Measurements from ENCODE around the gene GPRC5C. TPM values are rescaled to one million over a fixed set of nuclear protein-coding genes. Genes with fewer than 3 reads are reported as not detected.

Gene GPRC5C
- polyA plus RNA-seq, 4 donors: 112 to 160 (median 138) TPM

DNA sequence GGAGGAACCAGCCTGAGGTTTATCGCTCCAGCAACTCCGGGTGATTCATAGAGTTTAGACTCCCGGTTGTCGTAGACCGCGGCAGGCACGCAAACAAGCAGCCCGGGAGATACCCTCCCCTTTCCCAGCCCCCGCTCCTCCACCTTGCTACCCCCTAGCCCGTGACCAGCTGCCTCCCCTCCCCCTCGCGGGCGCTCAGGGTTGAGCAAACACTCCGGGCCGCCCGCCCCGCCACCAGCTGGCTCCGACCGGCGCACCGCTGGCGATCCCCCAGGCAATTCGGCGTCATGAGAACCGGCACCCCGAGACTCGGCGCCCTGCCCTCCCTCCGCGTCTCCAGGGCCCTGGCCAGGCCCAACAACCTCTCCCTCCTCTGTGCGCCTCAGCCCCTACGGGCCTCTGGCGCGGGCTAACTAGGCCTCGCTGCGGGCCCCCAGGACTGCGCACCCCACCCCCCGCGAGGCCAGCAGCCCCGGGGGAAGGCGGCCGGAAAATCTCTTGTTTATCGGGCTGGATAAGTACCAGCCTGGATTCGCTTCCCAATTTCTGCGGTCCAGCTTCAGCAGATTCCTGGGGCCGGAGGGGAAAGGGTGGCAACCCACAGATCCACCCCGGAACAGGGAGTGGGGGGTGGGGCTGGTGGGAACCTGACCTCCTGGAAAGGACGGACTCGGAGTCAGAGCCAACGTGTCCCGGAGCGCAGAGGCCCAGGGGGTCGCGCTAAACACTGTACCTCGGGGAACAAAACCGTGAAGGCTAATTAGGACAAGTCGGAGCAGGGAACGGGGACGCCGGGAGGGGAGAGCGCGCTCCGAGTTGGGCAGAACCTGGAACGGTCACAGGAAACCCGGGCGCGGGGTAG, 951 bp upstream of the GPRC5C start:
- DNase-seq (ENCODE audit: low read depth in 4 of 4, low spot score in 2 of 4): peak in 2 of 4 donors; percentile 79 to 88

DNA sequence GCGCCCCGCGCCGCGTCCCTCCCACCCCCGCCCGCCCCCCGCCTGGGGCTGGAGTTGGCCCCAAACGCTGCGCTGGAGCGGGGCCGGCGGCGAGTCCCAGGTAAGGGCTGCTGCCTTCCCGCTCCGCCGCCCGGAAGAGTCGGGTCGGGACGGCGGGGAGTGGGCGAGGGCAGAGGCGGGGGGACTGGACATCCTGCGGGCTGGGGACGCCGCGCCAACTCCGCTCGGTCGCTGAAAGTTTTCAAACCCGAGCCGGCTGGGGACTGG, 469 bp downstream of the GPRC5C start:
- DNase-seq (ENCODE audit: low read depth in 4 of 4, low spot score in 2 of 4): no peak

DNA sequence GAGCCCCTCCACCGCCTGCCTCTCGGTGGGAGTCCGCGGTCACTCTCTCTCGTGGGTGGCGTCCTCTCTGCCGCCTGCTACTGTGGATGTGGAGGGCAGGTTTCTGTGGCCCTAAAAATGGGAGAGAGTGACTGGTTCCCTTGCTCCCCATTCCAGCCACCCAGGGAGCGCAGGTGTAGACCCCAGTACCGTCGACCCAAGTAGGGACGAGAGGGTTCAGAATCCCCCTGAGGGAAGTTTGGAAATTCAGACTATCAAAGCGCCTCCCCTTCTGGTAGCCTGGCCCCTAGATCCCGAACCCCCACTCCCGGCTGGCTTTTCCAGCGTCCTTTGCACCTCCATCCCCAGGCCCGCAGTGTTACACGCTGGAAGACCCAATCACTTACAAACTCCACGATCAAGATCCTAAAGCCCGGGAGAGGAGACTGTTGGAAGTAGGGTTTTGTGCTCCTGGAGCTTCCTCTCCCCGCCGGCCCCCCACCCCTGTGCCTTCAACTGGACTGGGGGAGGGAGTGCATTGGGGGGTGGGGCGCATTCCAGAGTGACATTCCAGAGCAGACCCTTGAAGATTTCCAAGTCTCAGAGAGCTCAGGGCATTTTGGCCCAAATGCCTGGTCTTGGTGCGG, 991 bp downstream of the GPRC5C start:
- no peak for DNase-seq (ENCODE audit: low read depth in 4 of 4, low spot score in 2 of 4)

DNA sequence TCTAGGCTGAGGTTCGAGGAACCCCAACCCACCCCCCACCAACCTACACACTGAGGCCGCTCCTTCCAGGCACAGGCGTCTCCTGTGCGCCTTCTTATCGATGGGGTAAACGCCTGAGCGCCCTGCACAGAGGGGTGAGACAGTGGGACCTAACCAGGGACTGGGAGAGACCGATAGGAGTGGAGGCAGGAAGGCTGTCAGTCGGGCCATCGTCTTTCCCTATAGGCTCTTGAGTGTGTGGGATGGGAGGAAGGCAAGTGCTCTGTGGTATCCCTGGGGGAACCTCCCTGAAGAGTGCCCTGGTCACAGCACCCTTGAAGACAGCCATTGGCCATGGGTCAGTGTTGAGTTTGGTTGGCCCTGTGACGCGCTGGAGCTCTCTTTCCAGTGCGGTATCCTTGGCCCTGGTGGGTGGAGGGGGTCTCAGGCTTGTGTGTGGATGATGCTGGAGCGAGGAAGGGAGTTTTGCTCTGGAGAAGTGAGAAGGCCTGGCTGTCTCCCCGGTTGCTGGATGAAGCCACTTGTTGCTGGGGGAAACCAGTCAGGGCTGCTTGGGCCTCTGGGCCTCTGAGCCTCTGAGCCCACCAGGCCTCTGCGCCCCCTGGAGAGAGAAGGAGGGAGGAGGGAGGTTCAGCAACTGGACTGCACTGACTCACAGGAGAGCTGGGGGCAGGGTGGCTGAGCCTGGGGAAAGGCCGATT, 1.7 kb downstream of the GPRC5C start:
- DNase-seq (ENCODE audit: low read depth in 4 of 4, low spot score in 2 of 4): no peak

DNA sequence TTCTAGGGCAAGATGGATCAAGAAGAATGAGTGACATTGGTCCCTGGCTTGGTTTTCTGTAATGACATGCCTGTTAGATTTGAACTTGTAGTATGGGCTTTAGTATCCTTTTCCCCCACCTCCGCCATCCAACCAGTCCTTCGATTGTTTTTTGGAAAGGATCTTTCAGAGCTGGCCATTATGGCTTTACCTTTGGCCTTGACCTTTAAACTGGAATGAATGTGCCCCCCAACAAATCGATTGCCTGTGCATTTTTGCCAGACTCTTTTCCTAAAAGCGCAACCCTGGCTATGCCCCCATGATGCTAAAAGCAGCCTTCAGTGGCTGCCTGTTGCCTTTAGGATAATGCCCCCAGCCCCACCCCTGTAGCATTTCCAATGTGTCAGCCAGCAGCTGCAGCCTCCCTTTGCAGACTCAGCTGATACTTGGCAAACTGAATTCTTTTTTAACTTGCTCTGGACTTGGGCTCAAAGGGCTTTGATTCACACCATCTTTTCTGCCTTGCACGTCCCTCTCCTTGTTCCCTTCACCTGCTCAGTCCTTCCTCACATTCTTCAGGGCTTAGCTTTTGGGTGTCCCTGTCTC, 4.0 kb downstream of the GPRC5C start:
- no peak for DNase-seq (ENCODE audit: low read depth in 4 of 4, low spot score in 2 of 4)

DNA sequence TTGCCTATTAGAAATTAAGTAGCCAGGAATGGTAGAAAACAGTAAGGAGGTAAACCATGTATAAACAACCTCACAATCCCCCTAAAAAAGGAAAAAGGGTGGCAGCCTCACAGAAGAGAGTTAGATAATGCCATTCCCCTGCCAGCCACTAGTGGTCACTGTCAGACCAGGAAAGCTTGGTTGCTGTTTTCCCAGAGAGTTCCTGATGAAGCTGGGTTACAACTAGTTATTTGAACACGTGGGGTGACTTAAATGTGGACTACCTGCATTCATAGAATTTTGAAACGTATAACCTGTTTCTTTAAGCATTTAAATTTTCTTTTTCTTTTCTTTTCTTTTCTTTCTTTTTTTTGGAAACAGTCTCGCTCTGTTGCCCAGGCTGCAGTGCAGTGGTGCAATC, 5.8 kb downstream of the GPRC5C start:
- DNase-seq (ENCODE audit: low read depth in 4 of 4, low spot score in 2 of 4): no peak

DNA sequence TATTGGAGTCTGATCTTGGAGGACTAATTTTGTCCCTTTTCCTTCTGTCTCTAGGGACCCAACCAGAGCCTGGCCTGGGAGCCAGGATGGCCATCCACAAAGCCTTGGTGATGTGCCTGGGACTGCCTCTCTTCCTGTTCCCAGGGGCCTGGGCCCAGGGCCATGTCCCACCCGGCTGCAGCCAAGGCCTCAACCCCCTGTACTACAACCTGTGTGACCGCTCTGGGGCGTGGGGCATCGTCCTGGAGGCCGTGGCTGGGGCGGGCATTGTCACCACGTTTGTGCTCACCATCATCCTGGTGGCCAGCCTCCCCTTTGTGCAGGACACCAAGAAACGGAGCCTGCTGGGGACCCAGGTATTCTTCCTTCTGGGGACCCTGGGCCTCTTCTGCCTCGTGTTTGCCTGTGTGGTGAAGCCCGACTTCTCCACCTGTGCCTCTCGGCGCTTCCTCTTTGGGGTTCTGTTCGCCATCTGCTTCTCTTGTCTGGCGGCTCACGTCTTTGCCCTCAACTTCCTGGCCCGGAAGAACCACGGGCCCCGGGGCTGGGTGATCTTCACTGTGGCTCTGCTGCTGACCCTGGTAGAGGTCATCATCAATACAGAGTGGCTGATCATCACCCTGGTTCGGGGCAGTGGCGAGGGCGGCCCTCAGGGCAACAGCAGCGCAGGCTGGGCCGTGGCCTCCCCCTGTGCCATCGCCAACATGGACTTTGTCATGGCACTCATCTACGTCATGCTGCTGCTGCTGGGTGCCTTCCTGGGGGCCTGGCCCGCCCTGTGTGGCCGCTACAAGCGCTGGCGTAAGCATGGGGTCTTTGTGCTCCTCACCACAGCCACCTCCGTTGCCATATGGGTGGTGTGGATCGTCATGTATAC, 8.0 kb downstream of the GPRC5C start:
- no peak for DNase-seq (ENCODE audit: low read depth in 4 of 4, low spot score in 2 of 4)

DNA sequence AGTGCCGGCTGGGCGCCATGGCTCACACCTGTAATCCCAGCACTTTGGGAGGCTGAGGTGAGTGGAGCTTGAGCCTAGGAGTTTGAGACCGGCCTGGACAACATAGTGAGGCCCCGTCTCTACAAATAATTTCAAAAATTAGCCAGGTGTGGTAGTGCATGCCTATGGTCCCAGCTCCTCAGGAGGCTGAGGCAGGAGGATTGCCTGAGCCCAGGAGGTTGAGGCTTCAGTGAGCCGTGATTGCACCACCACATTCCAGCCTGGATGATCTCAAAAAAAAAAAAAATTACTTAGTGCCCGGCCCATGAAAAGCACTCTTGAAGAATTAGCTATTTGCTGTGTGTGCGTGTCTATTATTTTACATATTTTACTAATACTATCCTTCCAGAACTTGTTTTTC, 9.6 kb downstream of the GPRC5C start:
- DNase-seq (ENCODE audit: low read depth in 4 of 4, low spot score in 2 of 4): no peak

DNA sequence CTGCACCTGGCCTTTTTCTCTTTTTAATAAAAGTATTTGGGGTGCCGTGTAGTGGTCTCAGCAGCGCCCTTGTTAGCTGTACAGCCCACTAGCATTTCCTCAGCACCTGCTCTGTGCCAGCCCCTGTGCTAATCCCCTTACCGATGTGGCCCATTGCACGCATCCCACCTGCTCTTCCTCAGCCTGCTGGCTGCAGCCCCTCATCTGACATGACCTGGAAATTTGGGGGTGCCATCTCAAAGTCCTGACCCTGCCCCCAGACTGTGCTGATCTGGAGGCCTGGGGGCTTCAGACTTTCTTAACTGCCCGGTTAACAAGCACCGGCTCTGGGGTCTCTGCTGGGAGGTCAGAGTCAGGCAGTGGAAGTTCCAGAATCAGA, 10.4 kb downstream of the GPRC5C start:
- no peak for DNase-seq (ENCODE audit: low read depth in 4 of 4, low spot score in 2 of 4)

DNA sequence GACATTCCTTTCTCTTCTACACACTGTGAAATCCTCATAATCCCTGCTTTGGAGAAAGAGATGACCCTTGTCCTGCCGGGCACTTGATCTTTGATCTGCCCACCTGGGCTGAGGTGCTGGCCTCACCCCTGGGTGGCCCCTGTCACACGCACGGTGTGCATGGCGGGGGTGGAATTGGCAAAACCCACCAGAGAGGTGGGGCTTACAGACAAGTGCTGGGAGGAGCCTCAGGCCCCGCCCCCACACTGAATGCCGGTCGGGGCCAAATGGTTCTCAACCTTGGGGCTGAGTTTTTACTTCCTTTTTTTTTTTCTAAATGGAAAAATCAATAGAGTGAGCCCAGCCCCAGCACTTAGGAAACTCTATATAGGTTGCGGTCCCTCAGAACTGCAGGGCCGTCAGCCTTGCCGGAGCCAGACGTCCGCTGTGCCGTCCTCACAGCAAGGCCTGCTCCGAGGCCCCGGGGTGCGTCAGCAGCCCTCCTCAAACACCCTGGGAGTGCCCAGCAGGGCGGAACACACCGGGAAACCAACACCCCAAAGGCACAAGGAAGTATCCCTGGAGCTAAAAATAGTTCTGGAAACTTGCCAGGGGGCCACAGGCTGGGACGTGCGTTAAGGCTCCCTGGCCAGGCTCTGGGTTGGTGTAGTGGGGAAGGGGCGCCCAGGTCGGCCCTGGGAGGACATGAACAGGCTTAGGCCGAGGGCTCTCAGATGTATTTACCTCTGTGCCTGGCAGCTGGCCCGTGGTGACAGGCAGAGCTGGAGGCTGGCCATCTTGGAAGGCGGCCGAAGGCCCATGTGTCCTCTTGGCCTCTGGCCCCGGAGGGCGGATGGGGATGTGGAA, 11.0 kb downstream of the GPRC5C start:
- DNase-seq (ENCODE audit: low read depth in 4 of 4, low spot score in 2 of 4): no peak

DNA sequence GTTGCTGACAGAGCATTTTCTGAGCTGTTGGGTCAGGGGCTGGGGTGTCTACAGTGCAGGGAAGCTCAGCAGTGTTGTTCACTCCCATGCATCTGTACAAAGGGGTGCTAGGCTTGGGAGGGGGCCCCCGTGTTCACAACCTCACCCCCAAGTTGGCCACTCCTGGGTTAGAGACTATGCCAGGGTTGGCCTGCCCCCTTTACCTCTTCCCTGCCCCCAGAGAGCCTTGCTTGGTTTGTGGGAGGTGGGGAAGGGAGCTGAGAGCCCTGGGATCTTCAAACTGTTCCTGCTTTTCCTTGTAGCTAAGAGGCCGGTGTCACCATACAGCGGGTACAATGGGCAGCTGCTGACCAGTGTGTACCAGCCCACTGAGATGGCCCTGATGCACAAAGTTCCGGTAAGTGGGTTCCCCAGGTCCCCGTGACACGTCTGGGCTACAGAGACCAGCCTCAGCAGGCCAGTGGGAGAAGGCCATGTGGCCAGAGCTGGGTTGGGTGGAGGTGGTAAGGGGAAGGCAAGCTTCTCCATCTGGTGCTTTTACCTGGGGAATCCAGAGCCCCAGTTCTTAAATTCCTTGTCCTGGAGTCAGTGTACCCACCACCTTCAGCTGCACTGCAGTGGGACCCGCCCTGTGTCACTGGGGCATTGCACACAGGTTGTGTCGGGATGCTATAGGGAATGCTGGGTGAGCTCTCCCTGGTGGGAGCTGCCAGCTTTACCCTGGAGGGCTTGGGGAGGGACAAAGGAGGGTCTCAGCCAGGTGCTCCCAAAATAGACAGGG, 11.8 kb downstream of the GPRC5C start:
- no peak for DNase-seq (ENCODE audit: low read depth in 4 of 4, low spot score in 2 of 4)

DNA sequence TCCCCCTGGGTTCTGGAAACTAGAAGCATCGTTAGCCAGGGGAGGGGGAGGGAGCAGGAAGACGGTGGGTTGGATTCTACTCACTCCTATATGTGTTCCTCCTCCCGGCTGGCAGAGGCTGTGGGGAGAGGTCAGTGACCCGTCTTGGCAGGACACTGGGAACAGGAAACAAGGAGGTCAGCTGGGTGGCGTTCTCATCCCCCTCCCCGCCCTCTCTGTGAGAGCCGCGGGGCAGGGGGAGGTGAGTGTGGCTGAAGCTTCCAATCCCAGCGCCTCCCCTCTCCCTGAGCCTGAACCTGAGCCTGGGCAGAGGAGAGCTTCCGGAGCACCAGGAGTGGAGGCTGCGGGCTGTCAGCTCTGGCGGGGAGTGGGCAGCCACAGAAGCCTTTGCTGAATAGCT, 12.5 kb downstream of the GPRC5C start:
- DNase-seq (ENCODE audit: low read depth in 4 of 4, low spot score in 2 of 4): no peak

DNA sequence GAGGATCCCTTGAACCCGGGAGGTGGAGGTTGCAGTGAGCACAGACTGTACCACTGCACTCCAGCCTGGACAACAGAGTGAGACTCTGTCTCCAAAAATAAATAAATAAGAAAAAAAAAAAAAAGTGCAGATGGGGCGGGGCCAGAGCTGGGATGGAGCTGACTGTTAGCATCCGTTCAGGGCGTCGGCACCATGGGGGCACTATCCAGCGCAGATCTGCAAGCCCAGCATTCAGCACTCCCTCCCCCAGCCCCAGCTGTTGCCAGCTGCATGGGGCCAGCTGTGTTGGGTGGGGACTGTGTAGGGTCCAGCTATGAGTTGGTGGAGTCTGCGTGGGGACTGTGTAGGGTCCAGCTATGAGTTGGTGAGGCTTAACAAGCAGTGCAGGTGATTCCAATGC, 13.3 kb downstream of the GPRC5C start:
- no peak for DNase-seq (ENCODE audit: low read depth in 4 of 4, low spot score in 2 of 4)

DNA sequence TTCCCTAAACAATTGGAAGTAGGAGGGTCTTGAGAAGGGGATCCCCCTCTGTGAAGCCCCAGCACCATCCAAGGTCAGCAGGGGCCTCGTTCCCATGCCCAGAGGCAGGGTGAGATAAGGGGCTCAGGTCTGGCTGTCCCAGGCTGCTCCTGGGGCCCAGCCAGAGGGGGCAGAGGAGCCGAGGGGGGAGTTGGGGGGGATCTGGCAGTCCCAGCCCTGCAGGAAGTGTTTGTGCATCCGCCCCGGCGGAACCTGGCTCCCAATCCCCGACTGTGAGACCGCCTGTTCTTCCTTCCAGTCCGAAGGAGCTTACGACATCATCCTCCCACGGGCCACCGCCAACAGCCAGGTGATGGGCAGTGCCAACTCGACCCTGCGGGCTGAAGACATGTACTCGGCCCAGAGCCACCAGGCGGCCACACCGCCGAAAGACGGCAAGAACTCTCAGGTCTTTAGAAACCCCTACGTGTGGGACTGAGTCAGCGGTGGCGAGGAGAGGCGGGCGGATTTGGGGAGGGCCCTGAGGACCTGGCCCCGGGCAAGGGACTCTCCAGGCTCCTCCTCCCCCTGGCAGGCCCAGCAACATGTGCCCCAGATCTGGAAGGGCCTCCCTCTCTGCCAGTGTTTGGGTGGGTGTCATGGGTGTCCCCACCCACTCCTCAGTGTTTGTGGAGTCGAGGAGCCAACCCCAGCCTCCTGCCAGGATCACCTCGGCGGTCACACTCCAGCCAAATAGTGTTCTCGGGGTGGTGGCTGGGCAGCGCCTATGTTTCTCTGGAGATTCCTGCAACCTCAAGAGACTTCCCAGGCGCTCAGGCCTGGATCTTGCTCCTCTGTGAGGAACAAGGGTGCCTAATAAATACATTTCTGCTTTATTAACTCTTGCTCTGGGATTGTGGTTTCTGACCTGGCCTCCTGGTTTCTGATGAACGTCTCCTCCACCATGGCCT, 14.9 kb downstream of the GPRC5C start:
- DNase-seq (ENCODE audit: low read depth in 4 of 4, low spot score in 2 of 4): no peak

DNA sequence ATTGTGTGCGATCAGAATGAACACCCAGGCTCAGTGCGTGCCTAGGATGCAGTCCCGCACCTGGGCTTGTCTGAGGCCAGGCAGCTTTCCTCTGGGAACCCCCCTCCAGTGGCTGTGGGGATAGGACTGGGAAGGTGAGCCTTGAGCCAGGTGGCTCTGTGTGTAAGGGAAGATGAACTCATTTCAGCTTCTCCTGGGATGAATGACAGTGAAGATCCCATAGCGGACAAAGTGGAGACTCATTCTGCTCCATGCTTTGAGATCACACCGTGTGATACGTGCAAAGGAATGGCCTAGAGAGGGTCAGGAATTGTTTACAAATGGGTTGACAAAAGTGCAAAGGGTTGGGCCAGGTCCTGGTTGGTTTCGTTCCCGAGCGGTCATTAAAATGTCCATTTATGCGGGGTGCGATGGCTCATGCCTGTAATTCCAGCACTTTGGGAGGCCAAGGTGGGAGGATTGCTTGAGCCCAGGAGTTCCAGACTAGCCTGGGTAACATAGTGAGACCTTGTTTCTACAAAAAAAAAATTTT, 15.8 kb downstream of the GPRC5C start:
- DNase-seq (ENCODE audit: low read depth in 4 of 4, low spot score in 2 of 4): no peak

DNA sequence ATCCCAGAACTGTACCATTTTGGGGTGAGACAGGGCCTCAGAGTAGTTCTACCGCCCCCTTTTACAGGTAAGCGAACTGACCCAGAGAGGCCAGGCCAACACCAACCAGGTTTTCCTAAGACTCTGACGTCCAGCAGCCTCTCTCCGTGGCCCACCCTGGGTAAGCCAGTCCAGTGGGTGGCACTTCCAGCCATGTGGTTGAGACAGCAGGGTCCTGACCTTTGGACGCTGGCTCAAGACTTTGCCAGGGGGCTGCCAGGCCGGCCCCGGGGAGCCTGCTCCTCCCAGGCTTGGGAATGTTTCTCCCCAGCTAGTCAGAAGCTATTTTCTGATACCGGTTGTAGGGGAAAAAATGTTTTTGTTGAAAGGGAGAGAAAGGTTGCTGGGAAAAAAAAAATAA, 16.9 kb downstream of the GPRC5C start:
- no peak for DNase-seq (ENCODE audit: low read depth in 4 of 4, low spot score in 2 of 4)

DNA sequence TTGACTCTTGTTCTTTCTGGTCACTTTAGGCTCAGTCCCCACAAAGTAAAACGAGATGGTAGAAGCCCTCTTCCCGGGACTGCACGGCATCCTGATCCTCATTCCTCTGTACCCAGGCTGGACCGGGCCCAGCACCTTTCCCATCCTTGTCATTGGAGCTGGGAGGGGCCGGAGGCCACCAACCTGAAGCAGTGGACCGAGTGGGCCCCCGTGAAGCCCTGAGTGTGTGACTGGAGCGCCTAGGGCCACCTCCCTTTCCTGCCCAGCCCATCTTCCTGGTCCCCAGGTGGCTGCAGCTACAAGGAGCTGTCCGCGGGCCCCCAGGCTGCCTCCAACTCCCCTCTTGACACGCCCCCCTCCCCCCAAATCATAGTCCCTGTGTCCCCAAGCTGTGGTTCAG, 17.4 kb downstream of the GPRC5C start:
- no peak for DNase-seq (ENCODE audit: low read depth in 4 of 4, low spot score in 2 of 4)

DNA sequence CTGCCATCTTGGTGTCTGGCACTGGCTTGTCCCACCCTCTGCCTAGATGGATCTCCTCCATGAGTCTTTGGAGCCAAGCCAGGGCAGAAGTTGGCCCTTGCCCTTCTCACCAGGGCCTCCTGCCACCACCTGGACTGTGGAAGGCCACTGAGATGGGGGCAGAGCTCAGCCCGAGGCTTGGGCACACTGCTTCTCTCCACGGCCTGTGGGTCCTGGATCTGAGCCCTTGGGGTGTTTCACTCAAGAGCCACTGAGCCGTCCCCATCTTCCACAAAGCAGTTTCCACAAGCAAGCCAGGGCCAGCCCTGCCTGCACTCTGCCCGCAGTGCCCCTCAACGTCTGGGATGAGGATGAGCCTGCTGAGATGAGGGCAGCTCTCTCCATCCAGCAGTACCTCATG, 17.9 kb downstream of the GPRC5C start:
- DNase-seq (ENCODE audit: low read depth in 4 of 4, low spot score in 2 of 4): no peak

All from left renal cortex interstitium (tissue), 4 donors.